GM19467 (cell line): Measurements from ENCODE around the gene FCRL1.

ENCODE experiments used
- ATAC-seq: cut with Tn5 transposase; IDR thresholded peaks from one replicate; pipeline ENCODE4 v1.9.1; 2021; ENCODE audit warnings: mild to moderate bottlenecking, moderate library complexity; ENCODE audit not compliant: unreplicated experiment

Gene FCRL1, protein sequence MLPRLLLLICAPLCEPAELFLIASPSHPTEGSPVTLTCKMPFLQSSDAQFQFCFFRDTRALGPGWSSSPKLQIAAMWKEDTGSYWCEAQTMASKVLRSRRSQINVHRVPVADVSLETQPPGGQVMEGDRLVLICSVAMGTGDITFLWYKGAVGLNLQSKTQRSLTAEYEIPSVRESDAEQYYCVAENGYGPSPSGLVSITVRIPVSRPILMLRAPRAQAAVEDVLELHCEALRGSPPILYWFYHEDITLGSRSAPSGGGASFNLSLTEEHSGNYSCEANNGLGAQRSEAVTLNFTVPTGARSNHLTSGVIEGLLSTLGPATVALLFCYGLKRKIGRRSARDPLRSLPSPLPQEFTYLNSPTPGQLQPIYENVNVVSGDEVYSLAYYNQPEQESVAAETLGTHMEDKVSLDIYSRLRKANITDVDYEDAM

DNA sequence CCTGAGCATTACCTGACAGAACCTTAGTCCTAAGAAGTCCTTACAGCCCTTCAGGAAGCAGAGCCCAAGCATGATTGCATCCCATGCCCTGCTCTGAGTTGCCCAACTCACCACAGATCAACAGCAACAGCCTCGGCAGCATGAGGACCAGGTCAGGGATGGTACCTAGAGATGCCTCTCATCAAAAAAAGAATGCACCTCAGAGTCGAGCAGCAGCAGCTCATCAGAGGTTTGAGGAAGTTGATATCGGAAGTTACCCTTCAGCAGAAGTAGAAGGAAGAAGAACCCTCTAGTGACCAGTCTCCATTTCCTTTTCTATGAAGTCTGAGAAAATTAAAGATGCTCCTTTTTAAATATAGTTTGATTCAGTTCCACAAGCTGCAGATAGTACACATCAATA, at the start of gene FCRL1:
Gene FCRL1 (minus strand): TSS at position 225 of the 400 bp plus-strand sequence. CDS start 83 bp downstream, at position 142.
- no peak for ATAC-seq

DNA sequence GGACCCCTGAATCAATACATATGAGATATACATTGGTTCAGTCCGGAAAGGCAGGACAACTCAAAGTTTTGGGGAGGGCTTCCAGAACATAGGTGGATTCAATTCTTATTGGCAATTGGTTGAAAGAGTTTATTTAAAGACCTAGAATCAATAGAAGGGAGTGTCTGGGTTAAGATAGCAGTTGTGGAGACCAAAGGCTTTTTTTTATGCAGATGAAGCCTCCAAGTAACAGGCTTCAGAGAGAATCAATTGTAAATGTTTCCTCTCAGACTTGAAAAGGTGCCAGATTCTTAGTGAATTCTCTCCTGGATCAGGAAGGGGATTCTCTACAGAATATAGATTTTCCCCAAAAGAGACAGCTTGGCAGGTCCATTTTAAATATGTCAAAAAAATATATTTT, 48.7 kb upstream of the FCRL1 start:
- no peak for ATAC-seq

DNA sequence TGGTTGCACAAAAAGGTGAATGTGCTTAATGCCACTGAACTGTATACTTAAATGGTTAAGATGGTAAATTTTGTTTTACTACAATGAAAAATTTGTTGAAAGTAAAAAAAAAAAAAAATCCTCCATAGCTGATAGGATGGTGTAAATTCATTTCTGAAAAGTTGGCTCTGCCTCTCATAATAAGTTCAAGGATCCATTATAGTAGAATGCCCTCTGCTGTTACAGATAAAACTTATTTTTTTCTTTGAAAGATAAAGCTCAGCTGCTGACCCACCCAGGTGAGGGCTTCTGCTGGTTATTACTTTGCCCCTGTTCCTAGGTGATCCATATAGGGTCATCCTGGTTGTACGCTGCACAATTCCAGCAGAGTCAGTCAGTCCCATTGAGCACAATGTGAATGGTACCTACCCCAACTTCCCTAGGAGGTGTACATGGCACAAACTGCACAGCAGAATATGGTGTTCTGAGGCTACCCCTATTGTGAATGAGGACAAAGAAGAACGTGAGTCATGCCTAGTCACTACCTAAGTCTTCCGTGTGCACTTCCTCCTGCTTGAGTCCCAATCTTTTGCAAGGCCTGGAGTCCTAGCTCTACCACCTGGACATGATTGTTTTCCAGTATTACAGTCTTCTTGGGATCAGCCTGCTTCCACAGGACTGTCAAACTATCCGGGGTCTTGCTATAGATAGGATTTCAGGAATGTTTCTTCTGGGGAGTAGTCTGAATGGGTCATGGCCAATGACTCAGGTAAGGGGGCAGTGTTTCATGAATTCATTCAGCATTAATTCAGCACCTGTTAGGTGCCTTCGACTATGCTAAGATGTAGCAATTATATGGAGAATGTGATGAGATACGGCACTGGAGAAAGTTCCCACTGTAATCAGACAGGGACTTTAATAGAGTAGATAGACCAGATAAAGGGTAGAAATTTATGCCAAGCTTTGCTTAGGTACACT, 42.5 kb upstream of the FCRL1 start:
- ATAC-seq: no peak

DNA sequence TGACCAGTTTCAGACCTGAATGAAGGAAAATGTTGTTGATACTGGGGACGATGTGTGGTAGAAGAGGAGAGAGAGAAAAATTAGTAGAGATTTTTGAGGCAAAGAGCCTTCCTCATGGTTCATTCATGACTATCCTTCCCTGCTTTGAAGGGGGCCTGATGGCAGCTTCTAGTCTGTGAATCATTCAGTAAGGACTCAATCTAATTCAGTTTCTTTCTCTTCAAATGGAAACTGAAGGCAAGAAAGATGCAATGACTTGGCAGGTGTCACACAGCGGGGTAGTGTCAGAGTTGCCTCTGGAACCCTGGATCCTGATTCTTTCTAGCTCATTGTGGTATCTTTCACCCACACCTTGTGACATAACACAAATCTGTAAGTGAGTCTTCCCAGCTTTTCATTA, 36.6 kb upstream of the FCRL1 start:
- no peak for ATAC-seq

DNA sequence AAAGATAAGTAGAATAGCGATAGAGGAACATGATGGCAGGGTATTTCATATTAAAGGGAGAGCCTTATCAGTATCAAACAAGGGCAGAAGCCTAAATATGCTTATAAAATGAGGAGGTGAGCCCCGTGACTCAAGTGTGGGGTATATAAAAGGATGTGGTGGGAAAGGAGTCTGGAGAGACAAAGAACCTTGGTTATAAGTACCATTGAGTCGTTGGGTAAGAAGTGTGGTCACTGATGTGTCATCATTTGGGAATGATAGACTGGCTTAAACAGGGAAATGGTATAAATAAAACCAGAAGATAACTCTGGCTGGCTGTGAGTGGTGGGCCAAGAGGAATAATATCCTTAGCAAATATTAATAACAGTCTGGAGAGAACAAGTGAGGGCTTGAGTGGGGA, 32.6 kb upstream of the FCRL1 start:
- ATAC-seq: no peak

DNA sequence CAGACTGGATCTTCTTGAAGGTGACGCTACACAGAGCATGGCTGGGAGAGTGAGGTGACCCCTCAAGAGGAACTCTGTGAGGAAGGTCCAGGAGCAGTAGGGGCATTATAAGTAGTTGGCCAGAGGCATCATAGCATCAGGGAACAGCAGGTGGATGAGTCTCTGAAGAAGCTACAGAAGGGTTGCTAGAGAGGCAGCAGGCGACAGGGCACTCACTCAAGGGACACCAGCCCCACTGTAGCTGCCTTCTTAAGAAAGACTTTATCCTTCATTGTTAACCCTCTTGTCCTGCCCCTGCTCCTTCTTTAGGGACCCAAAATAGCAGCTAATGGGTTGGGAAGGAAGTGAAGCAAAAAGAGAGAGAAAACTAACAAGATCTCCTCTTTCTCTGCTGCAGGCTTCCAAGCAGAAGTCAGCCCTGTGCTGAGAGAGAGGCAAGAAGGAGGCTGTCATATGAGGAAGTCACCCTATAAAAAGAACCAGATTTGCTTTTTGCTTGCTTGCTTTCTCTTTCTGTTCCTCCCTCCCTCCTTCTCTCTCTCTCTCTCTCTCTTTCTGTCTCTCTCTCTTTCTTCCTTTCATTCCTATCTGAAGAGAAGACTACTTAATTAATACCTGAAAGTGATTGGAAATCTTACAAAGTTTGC, 29.4 kb upstream of the FCRL1 start:
- peak; percentile 61 for ATAC-seq

DNA sequence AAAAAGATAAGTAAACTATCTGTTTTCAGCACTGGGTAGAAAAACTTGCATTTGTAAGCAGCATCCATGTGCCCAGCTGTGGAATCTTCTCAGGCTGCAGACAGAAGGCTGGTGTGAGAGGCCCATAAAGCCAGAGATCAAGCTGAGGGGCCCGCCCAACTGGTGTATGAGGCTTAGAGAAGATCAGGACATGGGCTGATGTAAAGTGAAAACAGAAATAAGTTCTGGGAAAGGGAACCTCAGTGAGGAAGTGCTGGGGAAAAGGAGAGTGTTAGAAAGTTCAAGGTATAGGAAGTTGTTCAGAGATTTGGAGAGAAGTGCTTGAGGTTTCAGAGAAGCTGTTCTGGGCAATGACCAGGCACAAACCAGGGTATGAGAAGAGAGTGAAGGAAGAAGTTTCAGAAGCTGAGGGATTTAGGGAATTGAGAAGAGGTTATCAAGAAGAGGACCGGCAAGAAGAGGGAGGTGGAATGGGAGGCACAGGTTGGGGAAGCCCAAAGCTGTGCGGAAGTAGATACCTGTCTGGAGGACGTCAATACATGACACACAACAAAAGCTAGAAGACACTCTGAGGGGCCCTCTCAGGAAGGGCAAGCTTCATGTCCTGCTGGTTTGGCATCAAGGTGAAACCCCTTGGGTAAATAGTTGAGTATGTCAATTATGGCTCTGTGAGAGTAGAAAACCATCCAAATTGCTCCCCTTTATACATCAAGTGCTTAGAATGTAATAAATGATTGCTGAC, 24.3 kb upstream of the FCRL1 start:
- ATAC-seq: no peak

DNA sequence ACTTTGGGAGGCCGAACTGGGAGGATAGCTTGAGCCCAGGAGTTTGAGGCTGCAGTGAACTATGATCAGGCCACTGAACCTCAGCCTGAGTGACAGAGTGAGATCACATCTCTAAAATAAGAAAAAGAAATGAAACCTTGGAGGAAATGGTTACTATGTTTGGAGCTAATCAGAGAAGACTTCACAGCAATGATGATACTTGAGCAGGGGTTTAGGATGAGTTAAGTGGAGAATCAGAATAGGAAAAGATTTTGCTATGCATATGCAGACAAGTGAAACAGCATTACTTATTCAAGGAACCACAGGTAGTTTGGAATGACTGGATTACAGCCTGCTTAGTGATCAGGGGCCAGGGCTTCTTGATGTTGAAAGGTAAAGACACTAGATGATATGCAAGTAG, 23.0 kb upstream of the FCRL1 start:
- no peak for ATAC-seq

DNA sequence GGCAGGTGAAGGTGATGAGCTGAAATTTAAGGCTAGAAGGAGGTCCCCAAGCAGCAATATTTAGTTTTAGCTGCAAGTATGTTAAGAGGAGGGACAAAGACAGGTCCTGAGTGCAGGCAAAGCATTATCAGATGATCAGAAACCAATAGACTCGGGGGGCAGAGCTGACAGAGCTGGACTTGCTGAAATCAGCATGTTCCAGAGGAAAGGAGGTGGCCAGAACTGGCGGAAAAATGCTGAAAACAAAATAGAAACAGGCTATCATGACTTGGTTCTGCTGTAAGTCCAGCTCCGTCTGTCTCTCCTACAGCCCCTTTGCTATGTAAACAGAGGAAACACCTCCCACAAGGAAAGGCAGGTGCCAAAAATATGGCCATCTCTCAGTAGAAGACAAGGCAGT, 21.8 kb upstream of the FCRL1 start, which contains the start of gene CD5L:
Gene CD5L (minus strand): TSS at position 101 of the 400 bp plus-strand sequence. CDS start 107 bp downstream, outside the sequence.
- no peak for ATAC-seq

DNA sequence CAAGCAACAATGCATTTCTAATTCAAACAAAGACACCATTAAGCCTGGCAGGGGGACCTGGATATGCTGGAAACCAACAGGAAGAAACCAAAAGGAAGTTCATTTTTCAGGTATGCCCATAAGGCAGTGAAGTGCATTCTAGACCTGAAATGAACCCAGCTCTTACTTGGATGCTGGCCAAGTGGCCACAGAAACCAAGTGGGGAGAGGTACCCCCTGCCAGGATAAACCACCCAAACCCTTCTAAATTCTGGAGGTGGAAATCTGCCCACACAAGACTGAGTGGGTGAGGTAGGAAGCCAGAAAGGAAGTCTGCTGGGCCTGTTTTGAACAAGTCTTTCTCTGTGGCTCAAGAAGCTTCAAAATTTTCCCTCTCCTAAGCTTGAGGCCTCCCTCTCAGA, 19.0 kb upstream of the FCRL1 start:
- no peak for ATAC-seq

DNA sequence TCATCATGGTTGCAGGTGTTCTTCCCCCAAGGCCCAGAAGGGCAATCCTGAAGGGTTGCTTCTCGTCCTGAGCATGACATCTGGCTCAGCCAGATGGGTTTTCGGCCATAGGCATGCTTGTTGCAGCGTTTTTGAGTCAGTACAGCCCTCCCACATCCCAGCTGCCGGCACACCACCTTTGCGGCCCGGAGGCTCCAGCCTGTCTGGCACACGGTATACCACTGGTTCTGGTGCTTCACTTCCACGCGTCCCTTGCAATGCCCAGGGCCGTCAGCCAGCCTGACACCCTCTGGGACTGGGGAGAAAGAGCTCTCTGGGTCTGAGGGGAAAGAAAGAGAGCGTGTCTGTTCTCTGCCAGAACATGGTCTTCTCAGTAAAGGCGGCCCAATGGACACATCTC, 14.5 kb upstream of the FCRL1 start:
- no peak for ATAC-seq

DNA sequence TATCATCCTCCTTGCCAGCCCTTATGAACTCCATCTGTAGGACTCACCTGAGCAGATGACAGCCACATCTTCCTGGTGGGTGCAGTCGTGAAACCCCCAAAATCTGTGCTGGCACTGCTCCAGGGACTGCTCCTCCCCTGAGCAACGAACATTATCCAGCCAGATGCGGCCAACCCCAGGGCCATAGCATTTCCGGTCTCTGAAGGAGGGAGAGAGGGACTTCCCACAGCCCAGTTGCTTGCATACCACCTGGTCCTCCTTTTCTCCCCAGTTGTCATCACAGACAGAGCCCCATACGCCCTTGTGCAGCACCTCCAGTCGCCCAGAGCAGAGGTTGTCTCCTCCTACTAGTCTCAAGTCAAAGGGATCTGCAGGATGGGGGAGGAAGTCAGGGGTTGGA, 13.2 kb upstream of the FCRL1 start:
- no peak for ATAC-seq

DNA sequence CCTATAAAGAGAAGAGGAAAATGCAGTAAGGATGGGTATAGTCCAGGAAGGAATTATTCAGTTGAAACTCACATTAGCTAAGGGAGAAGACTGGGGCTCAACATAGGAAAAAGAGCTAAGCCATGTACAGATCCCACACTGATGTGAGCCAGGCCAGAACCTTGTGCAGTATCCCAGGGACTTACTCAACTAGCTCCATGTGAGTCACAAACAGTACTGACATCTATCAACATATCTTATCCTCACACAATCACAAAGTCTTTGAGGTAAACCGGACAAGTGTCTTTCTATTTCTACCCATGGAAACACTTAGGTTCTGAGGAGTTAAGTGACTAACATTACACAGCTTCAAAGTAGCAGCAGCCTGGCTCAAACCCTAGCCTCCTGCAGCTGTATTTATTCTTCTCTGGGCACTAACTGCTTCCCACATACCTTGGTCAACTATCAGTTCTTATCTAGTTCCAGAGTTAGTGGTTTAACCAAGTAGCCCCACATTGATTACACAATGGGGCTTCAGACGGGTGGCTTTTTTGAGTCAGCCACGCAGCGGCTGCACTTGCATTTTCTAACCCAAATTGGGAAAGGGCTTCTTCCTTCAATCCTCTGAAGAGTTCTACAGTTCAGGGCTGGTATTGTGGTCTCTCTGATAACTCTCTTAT, 12.2 kb upstream of the FCRL1 start:
- ATAC-seq: no peak

DNA sequence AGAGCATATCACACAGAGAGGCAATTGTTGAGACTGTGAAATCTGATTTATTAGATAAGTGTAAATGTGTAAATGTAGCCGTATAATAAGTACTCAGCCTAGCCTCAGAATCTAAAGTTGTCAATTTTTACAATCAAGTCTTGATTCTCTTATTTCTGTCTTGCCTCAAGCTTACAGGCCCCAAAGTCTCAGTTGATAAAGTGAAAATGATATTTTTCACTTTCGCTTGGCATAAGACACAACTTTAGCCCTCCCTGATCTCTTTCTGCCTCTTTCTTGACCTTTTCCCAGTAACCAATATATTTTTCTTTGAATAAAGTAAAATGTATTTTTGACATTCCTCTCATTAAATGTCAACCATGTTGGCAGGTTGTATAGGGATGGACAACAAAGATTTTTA, 11.0 kb upstream of the FCRL1 start:
- no peak for ATAC-seq

DNA sequence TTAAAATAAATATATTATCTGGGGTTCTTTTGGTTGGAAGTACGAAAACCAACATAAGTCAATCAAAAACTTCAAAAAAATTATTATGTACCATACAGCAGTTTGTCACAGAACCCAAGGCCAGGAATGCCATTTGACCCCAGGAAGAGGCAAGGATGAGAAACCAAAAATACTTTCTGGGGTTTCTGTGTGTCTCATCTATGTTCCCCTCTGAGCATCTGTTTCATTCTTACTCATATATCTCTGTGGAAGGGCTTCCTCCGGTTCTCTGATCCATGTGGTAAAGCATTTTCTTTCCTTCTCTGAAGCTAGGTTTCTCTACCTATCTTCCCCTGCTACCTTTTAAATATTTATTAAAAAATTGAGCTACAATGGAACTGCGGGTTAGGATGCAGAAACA, 9.8 kb upstream of the FCRL1 start:
- no peak for ATAC-seq

DNA sequence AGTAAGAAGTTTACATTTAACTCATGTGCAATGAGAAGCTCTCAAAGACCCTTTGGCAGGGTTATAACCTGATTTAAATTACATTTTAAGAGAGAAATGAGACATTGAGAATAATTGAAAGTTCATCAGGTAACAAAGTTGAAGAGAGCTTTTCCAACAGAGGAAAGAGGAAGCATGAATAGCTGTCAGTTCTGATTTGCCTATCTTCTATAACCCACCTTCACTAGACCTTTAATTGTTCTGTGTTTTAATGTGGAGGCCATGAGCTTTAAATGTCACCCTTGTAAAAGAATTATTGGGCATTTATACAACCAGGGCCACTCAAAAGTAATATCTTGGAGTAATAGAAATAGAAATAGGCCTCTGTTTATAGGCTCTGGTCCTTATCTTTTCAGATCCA, 9.3 kb upstream of the FCRL1 start:
- no peak for ATAC-seq

DNA sequence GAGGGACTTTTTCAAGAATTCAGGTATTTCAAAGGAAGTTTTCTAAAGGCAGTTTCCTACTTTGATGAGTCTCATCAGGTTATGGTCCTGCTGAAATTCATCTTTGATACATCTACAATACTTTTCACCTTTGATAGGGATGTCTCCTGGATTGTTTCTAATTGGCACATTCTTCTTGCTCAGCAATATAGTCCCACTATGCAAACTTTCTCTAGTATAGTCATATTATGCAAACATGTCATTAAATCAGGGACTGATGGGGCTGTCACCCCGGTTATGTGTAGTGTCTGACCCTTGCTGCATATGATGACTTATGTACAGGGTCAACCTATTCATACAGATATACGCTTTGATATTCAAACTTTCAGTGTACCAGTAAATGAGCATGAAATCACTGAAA, 379 bp upstream of the FCRL1 start:
- ATAC-seq: no peak

DNA sequence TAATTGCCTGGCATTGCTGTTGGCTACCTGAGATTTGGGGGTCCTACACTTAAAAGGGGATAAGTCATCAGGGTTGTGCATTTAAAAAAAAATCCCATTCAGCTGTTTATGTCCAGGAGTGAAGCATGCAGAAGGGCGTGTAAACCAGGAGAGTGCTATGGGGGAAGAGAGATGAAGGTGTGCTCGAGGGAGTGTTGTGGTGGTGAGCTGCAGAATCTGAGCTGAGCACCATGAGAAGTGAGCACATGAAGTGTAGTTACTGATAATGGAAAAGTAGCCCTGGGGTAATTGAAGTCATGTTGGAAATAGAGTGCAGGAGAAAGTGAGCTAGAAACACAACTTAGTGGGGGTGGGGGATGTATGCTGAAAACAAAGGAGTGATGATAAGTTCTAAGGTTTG, 705 bp downstream of the FCRL1 start:
- no peak for ATAC-seq

DNA sequence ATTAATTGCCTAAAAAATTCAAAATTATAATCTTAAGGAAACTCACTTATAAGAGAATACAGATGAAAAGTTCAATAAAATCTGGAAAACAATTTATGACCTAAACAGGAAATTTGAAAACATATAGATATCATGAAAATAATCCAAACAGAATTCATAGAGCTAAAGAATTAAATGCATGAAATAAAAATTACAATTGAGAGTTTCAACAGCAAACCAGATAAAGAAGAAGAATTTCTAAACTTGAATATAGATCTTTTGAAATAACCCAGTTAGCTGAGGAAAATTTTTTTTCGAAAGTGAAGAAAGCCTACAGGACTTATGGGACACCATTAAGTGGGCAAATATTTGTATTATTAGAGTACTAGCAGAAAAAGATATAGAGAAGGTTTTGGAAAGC, 6.7 kb downstream of the FCRL1 start:
- no peak for ATAC-seq
